Activated T-helper 9 cell treated with anti-CD3 and anti-CD28 coated beads, Interleukin-2, amount 50 U/mL, for 16 hours (primary cell): Measurements from ENCODE around the gene NT5DC2.

Experiments
- DNase-seq: peaks from one replicate; pipeline ENCODE4 v3.0.0-alpha.2; 2020; ENCODE audit warnings: low read depth

Gene NT5DC2

GRCh38 chr3:52509753-52510328 lies 23.8 kb downstream of the NT5DC2 start:
- no peak for DNase-seq

GRCh38 chr3:52507359-52507758 lies 26.3 kb downstream of the NT5DC2 start:
- no peak for DNase-seq

- no peak for DNase-seq
Observed at GRCh38 chr3:52506266-52506966, 27.2 kb downstream of the NT5DC2 start.

DNA sequence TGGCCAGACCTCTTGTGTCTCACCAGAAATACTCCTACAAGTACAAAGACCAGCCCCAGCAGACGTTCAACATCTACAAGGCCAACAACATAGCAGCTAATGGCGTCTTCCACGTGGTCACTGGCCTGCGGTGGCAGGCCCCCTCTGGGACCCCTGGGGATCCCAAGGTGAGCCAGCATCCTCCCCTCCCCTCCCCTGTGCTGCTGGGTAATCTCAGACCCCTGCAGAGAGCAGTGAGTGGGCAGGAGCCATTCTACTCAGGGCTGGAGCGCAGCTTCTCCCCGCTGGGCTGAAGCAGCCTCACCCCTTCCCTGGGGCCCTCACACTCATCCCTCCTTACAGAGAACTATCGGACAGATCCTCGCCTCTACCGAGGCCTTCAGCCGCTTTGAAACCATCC lies 28.7 kb downstream of the NT5DC2 start:
- DNase-seq, result no peak

DNA sequence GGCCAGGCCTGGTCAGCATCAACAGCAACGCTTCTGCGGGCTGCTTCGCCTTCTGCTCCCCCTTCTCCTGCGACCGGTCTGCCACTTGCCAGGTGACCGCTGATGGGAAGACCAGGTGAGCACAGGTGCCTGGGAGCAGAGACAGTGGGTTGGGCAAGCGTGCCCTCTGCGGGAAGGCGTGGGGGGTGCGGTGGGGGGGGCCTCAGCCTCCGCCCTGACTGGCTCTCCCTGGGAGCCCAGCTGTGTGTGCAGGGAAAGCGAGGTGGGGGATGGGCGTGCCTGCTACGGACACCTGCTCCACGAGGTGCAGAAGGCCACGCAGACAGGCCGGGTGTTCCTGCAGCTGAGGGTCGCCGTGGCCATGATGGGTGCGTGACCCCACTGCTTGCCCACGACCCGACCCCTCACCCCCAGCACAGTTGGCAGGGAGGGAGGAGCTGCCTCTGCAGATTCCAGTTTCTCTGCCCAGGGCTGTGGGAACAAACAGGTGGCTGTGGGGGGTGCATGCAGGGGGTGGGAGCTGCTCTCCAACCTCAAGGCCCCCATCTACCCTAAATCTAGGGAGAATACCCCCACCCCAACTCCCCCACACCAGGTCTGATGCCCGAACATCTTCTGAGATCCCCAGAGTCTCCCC lies 29.8 kb downstream of the NT5DC2 start:
- no peak for DNase-seq

DNA sequence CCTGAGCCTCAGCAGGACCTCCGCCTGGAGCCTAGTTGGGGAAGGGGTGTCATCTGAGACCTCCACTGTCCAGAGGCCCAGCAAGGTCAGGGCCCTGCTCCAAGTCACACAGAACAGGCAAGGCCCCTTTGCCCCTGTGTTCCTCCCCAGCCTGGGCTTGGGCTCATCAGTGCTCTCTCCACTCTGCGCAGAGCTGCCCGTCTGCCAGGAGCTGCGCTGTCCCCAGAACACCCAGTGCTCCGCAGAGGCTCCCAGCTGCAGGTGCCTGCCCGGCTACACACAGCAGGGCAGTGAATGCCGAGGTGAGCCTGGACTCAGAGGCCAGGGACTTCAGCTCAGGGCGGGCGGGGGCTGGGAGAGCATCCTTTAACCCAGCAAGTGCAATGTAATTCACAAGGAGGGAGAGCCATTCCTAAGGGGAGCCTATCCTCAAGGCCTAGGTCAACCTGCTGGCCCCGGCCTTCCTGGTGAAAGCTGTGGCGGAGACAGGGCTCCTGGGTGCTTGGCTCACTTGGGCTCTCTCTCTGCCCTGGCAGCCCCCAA lies 30.8 kb downstream of the NT5DC2 start:
- DNase-seq, result no peak

GRCh38 chr3:52502001-52502400 lies 31.7 kb downstream of the NT5DC2 start:
- no peak for DNase-seq

- DNase-seq, result no peak
Observed at GRCh38 chr3:52501046-52501445, 32.6 kb downstream of the NT5DC2 start.

DNA sequence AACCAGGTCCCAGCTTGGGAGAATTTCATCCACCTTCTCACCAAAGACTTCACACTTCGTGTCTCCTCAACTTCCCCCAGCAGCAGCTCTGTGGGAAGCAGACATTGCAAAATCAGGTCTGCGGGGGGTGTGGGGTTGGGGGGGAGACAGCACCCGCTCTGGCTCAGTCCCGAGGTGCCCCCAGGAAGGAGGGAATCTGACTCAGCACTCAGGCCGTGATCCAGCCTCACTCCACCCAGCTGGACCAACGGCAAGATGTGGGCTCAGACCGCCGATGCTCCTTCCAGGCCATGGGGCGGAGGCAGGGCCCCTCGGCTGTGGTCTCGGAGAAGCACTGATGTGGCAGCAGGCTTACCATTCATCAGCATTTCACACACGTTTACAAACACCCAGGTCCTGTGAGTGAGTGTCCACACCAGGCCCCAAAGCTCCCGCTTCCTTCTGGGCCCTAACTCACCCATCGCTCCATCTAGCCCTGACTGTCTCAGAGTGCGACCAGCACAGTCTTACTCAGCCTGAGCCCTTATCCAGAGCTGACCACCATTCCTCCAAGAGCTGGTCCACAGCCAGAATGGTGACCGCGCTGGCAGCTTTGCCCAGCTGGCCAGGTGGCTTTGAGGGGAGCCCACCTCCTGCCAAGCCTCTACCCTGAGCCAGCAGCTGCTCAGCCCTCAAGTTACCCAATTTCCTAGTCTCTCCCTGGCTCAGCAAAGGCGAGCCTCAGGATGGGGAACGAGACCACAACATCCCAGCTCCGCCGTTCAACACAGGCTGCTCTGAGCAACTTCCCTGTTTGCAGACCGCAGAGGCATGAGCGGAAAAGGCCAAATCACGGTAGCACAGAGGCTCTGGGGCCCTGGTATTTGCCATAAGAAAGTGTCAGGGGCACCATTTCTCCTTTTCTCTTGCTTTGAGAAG lies 35.3 kb downstream of the NT5DC2 start:
- DNase-seq, result no peak

GRCh38 chr3:52495777-52496602 lies 37.7 kb downstream of the NT5DC2 start:
- DNase-seq, result no peak

DNA sequence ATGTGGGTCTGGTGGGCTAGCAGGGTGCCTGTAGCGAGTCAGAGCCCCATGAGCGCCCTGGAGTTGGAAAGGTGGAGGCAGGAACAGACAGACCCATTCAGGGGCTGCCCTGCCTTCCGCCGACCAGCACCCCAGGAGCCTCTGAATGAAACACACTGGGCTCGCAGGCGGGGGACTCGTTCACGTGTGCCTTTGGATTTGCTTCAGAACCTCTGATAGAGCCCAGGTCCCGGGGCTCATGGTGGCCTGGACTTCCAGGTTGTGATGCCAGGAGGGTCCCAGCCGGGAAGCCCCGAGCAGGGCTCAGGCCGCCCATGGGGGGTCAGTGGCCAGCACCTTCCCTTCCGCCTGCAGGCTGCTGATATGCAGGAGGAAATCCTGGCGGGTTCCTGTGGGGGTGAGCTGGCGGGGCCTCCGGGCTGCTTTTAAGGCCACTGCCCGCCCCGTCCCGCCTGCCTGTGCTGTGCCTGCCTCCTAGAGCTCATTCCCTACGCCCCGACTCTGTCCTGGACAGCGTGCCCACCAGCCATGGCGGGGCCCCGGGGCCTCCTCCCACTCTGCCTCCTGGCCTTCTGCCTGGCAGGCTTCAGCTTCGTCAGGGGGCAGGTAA lies 38.7 kb downstream of the NT5DC2 start, which contains the start of gene STAB1:
Gene STAB1, plus strand, starts transcription at position 453 of the 610 bp plus-strand sequence. Its CDS starts 76 bp downstream, at position 529.
- no peak for DNase-seq

GRCh38 chr3:52494445-52494844 lies 39.2 kb downstream of the NT5DC2 start:
- no peak for DNase-seq

GRCh38 chr3:52493232-52494017 lies 40.2 kb downstream of the NT5DC2 start:
- no peak for DNase-seq

DNA sequence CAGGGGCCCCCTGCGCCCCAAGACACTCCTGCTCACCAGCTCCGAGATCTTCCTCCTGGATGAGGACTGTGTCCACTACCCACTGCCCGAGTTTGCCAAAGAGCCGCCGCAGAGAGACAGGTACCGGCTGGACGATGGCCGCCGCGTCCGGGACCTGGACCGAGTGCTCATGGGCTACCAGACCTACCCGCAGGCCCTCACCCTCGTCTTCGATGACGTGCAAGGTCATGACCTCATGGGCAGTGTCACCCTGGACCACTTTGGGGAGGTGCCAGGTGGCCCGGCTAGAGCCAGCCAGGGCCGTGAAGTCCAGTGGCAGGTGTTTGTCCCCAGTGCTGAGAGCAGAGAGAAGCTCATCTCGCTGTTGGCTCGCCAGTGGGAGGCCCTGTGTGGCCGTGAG lies 41.6 kb downstream of the NT5DC2 start:
- no peak for DNase-seq

DNA sequence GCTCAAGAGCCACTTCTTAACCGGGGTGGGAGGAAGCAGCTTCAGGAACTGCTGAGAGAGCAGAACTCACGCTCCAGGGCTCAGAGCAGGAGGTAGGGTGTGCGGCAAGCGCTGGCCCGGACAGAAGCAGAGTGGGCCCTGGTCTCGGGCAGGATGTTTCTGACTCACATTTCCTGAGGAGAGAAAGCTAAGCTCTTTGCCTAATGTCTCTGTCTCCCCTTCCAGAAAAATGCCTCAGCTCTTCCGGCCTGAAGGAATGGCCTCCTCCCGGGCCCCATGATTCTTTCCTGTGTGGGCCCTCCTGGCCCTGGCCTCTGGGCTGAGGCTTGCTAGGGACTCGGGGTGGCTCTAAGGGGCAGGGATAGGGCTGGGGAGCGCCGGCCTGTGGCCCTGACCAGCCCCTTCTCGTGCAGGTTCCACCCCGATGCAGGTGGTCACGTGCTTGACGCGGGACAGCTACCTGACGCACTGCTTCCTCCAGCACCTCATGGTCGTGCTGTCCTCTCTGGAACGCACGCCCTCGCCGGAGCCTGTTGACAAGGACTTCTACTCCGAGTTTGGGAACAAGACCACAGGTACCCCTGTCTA lies 42.6 kb downstream of the NT5DC2 start:
- DNase-seq, result no peak

- no peak for DNase-seq
Observed at GRCh38 chr3:52490035-52490938, 43.4 kb downstream of the NT5DC2 start.

DNA sequence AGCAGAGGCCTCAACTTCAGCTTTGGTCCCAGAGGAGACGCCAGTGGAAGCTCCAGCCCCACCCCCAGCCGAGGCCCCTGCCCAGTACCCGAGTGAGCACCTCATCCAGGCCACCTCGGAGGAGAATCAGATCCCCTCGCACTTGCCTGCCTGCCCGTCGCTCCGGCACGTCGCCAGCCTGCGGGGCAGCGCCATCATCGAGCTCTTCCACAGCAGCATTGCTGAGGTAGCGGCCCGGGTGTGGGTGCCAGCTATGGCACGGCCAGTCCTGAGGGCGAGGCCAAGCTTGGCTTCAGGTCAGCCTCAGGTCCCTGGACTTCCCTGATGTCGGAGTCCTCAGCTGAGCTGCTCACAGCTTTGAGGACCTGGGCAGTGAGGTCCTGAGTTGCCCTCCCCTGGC lies 44.2 kb downstream of the NT5DC2 start:
- no peak for DNase-seq

- DNase-seq, result no peak
Observed at GRCh38 chr3:52488746-52489145, 44.9 kb downstream of the NT5DC2 start.
